Right hindlimb (tissue), 1 donor: Measurements from ENCODE around the gene C3.
"Not testable (repeated sequence)": the region's sequence is repeated elsewhere in the genome, so short reads cannot be mapped to it uniquely, and the experiment has no call there.

Experiments used
- DNase-seq: peaks from one replicate; pipeline ENCODE4 v3.0.0-alpha.2; 2018

C3 gene

DNA sequence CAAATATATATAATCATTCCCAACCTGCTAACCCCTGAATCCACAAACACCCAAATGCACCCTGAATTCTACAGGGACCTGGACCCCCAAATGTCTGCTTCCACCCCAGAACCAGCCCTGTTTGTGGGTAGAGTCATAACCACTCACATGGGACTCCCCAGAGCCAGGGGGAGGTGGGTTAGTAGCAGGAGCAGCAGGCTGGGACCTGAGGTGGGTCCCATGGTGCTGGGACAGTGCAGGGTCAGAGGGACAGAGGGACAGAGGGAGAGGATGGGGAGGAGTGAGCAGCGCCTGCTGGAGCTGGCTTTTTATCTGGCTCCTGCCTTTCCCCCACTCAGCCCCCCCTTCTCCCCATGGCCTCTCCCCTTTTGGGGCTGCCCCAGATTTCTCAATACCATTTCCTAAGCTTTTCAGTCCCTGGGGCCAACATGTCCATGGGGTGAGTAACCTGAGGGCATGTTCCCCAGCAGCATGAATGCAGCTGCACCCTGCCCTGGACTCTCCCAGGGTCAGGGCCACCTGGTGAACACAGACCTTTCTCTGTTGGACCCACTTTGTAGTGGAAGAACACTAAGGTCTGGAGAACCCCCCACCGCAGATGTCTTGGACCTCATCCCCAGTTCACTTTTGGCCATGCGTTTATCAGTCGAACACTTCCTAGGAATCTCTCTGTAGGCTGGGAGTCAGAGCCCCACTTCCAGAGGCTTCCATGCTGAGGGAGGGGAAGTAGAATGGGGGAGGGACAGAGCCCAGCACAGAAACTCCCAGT, at the start of gene C3:
Gene C3, minus strand, starts transcription at position 282 of the 769 bp plus-strand sequence. Its CDS starts 61 bp downstream, at position 221.
- DNase-seq, result no peak

DNA sequence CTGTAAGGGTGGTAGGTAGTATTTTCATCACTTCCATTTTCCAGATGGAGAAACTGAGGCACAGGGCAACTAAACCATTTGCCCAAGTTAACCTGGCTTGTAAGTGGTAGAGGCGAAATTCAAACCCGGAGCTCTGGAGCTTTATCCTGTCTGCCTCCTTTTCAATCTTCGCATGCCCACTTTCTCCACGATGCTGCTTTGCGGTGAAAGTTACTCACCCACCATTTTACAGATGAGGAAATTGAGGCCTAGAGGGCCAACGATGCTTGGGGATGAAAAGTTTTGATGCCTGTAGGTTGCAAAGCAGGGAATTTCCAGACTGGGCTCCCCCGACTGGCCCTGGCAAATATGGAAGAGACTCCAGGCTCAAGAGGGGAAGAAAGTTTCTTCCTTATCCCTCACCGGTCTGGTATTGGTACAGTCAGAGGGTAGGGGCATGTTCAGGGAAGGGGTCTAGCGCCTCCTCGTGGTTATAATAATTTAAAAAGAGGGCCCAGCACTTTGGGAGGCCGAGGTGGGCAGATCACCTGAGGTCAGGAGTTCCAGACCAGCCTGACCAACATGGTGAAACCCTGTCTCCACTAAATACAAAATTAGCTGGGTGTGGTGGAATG, 48.7 kb upstream of the C3 start:
- DNase-seq, result no peak

DNA sequence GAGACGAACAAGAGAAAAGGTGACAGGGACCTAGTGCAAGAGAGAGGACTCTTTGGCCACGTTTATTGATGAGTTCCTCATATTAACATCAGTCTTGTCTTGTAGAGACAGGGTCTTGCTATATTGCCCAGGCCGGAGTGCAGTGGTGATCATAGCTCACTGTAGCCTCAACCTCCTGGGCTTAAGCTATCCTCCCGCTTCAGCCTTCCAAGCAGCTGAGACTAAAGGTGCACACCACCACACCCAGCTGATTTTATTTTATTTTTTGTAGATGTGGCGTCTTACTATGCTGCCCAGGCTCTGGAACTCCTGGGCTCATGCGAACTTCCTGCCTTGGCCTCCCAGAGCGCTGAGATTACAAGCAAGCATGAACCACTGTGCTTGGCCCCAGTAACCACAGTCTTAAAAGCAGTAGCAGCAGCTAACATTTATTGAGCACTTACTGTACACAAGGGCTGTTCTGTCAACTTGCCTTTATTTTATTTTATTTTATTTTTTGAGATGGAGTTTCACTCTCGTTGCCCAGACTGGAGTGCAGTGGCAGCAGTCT, 47.9 kb upstream of the C3 start:
- DNase-seq, result no peak

DNA sequence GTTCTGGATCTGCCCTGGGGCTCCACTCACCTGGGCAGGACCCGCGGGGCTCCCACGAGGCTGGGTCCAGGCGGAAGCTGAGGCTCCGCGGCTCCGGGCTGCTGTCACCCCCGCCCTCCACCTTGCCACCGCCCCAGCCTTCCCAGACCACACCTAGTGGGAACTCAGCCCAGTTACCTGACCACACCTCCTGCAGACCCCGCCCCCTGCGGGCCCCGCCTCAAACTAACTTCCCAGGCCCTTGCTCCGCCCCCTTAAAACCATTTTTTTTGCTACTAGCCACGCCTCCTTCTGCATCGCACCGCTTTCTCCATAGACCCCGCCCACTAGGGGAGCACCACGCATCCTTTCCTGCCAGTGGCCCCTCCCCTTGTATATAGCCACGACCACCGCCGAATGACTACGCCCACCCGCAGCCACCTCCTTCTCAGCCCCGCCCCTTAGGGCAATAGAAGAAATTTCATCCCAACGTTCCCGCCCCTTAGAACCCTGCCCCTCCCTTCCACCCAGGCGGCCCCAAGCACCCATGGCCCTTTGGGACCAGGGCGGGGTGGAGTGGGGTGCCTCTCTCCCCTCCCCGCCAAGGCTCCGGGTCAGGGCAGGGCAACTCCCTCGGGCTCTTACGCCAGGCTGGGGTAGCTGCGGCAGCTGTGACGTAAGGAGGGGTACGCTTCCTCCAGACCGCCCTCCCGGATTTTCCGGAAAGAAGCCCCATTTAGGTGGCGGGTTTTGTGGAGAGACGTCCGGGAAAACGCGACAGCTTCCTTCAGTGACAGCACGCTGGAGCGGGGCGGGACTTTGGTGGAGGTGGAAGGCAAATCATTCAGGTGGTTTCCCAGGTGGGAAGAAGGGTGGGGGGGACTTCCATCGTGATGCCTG, 47.1 kb upstream of the C3 start, which contains the start of gene SH2D3A:
Gene SH2D3A, minus strand, starts transcription at position 79 of the 879 bp plus-strand sequence. CDS start 3,687 bp downstream, outside the sequence.
- DNase-seq, result peak; percentile 51

DNA sequence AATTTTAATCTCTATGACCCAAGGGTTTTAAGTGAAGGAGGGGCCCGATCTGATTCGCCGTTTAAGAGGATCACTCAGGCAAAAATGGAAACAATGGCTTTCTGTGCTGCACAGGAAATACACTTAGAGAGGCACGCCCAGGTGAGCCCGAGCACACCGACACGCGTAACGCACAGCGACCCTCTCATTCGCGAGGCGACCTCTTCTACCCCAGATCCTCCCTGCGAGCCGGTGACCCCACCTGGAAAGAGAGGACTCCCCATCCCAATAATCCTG, 46.6 kb upstream of the C3 start:
- DNase-seq, result no peak

DNA sequence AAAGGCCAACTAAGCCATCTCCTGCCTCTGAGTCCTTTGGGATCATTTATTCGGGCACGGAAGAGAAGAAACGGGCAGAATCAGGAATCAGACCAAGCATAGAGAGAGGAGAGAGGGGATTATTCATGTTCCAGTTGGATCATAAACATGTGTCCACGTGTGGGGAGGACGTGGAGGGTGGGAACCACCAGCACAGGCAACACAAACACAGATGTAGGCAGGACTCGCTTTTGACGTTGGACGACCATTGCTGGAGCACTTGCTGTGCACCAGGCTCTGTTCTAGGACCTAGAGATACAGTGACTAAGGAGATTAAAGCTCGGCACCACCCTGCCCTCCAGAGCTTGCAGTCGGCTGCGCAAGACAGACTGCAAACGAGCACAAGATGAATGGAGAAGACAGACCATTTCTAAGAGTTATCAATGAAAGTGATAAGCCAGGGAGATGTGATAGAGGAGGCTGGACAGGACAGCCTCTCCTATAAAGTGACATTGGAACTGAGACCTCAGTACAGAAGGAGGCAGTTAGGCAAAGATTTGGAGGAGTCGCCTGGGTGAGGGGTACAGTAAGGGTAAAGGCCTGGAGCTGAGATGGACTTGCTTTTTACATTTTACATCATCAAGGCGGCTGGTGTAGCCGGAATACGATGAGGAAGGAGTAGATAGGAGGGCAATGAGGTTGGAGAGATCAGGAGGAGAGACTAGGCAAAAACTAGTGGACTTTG, 46.1 kb upstream of the C3 start:
- no peak for DNase-seq

DNA sequence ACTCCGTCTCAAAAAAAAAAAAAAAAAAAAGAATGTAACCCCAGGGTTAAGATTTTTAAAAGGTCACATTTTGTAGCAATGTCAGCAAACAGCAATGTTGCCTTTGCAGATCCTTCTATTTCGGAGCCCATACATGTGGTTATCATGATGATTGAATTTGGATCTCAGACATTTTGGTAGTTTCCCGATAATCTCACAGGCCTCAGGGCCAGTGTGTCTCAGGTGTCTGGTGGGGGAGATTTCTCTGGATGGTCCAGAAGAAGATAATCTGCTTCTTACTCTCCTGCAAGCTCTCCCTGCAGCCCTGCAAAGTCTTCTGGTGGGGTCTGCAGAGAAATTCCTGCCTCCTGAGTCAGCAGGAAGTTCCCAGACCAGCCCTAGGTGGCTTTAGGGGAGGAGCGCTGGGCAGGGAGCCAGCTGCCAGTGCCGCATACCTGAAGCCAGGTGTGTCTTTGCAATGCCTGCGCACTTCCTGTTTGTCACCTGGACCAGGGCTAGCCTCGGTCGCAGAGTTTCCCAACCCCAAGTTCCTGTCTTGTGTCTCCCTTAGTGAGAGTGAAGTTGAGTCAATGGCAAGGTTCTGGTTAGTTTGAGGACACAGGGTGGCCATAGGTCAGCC, 45.4 kb upstream of the C3 start:
- no peak for DNase-seq

DNA sequence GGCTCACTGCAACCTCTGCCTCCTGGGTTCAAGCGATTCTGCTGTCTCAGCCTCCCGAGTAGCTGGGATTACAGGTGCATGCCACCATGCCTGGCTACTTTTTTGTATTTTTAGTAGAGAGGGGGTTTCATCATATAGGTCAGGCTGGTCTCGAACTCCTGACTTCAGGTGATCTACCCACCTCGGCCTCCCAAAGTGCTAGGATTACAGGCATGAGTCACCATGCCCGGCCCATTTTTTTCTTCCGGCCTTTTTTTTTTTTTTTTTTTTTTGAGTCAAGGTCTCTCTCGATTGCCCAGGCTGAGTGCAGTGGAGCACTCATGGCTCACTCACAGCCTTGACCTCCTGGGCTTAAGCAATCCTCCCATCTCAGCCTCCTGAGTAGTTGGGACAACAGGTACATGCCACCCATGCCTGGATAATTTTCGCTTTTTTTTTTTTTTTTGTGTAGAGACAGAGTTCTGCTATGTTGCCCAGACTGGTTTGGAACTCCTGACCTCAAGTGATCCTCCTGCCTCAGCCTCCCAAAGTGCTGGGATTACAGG, 41.9 kb upstream of the C3 start:
- not testable (repeated sequence) for DNase-seq

DNA sequence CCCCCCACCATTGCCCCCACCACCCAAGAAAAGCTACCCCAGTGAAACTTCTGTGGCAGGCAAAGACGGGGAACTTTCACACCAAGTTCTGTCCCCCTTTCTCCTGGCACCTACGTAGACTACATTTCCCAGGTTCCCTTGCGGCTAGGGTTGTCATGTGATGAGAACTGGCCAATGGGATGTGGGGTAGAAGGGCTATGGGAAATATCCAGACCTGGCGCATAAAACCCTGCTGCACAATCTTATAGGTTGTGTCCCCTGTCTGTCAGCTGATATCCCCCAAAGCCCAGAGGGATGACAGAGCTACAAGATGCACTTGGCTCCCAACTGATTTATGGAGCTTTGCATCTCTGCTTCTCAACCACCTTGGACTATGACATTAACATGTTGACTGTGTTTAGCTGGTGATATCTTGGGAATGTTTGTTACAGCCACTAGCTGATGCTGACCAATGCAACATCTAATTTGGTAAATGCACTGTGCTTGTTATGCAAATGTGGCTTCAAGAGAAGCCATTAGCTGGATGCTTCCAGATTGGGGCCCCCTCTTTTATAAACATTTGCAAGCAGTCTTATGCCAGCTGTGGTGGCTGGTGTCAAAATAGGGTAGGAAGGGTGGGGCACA, 40.7 kb upstream of the C3 start:
- DNase-seq, result no peak

DNA sequence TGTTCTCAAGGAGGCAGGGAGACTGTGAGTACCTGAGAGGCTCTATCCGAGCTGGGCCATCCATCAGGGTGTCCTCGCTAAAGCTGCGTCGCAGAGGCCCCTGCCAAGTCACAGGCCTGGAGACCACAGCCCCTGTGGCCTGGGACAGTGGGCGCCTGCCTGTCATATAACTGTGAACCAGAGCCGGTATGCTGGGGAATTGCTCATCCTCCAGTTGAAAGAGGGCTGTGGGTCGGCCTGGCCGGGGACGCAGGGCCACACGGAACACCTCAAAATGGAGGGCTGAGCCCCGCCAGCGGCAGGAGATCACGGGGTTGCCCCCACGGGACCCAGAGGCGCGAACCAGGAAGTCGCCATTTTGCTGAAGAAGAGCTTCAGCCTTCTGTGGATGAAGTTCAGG, 40.2 kb upstream of the C3 start:
- no peak for DNase-seq

DNA sequence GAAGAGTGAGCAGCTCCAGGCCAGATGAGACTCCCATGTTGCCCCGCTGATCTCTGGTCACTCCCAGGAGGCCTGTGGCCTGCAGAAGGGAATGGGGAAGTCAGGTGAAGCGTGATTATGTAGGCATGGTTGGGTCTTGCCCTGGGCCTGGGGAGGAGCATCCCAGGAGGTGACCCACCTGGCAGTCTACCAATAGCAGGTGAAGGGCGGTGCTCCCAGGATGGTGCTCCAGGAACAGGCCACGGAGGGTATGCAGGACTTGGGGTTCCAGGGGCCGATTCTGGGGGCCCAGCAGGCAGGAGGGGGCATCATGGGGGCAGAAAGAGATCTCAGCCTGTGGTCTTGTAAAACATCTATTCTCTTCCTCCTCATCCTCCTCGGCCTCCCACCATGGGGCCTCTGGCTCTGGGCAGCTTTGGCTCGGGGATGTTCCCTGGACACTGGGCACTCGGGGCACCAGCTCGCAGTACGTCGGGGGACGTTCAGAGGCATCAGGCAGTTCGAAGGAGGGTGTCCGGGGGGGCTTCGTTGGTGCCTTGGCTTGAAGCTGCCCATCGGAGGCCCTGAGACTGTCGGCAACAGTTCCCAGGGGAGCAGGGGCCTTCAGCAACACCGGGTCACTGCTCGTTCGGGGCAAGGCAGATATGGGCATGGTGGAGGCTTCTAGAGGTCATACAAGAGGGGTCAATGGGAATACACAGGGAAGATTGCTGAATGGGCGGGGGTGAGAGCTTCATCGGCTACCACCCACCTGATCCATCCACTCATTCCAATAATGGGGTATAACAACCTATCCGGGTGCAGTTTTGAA, 34.4 kb upstream of the C3 start:
- DNase-seq, result no peak

DNA sequence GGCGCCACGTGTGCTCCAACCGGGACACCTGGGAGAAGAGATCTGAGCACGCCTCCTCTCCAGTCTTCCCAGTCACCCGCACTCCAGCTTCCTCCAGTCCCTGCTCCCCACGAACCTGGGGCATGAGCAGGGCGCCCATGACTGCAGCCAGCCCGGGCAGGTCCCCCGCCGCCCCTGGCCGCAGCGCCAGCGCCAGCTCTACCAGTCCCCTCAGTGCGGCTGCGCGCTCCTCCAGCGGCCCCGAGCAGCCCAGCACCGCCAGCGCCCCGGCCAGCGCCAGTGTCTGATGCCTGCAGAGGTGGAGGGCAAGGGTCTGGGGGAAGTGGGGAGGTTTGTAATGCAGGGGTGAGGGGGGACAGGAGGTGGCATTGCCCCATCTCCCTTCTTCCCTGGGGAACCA, 33.7 kb upstream of the C3 start:
- DNase-seq, result no peak

DNA sequence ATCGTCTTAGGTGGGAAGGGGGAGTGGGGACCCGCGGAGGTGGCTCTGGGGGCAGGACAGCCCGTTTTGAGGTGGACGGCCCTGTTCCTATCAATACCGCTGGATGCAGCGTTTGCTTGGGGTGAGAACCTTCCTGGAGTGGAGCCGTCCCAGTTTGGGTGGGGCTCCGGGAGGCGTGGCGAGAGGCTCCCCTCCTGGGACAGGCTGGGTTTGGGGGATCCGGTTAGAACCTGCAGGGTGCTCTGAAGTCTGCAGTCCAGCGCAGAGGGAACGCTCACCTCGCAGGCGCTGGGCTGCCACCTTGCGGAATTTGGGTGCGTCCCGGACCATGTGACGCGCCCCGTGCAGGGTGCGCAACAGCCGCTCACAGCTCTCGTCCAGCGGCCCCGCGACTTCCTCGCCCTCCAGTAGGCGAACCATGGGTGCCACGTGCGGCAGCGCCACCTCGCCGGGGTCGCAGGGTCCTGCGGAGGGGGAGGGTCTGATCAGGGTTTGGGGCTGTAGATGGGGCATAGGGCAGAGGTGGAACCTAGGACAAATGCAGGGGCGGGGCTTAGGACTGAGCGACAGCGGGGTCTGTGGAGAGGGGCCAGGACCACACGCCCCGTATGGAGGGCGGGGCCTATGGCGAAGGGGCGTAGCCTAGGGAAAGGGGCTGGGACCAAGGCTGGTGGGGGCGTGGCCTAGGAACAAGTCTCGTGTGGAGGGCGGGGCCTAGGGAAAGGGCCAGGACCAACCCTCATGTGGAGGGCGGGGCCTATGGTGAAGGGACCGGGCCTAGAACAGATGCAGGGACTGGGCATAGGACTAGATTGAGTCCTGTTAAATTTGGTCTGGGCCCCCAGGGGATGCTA, 33.0 kb upstream of the C3 start:
- DNase-seq, result peak; percentile 65

DNA sequence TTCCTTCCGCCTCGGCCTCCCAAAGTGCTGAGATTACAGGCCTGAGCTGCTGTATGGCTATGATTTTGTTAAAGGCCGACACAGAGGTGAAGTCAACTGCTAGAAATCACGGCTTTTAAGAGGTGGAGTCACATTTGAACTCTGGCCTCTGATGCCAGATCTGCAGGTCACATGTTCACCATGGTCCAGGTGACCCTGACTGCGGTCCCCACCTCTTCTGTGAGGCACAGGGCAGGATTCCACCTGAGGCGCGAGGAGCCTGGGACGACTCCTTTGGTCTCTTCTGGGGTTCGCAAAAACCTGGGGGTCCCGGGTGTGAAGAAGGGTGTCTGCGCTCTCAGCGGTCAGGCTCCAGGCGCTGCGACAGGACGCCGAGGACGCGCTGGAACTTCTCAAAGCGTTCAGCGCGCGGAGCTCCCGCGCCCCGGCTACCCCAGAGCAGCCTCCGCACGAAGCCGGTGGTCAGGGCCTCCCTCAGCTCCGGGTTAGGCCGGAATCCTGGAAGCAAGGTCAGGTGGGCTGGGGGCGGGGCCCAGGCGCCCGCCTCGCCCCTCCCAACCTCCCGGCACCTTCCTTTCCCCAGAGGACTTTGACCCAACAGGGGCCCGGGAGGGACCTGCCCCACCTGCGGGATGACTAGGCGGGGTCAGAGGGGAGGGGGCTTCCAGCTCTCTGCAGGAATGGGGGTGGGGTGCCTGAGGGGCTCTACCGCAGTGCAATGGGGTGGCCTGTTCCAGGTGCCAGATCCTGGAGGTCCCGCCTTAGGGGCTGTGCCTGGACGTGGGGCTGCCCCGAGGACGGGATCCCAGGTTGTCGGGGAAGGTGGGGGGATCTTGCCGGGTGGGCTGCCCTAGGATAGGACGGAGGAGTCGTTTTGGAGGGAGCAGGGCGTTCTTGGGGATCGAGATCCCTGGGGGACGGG, 32.1 kb upstream of the C3 start:
- no peak for DNase-seq

DNA sequence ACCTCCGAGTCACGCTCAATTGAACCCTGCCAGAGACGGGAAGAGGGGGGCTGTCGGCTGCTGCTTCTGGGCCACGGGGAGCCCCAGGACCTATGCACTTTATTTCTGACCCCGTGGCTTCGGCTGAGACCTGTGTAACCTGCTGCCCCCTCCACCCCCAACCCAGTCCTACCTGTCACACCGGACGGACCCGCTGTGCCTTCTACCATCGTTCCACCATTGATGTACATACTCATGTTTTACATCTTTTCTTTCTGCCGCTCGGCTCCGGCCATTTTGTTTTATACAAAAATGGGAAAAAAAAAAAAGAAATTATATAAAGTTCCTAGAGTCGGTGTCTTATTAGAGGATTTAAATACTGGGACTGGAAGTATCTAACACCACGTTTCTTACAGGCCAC, 30.7 kb upstream of the C3 start:
- no peak for DNase-seq

DNA sequence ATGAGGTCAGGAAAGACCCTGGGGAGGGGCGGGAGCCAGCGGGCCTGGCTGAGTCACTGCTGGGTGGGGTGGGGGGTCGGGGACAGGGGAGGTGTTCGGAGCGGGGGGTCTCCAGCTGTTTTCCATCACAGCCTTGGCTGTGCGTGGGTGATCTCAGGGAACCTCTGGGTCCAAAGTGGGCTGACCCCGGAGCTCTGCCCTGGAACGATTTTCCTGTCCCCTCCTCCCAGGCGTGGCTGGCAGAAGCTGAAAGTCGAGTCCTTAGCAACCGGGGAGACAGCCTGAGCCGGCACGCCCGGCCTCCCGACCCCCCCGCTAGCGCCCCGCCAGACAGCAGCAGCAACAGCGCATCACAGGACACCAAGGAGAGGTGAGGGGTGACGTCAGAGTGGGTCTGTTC, 29.6 kb upstream of the C3 start:
- DNase-seq, result peak; percentile 72

DNA sequence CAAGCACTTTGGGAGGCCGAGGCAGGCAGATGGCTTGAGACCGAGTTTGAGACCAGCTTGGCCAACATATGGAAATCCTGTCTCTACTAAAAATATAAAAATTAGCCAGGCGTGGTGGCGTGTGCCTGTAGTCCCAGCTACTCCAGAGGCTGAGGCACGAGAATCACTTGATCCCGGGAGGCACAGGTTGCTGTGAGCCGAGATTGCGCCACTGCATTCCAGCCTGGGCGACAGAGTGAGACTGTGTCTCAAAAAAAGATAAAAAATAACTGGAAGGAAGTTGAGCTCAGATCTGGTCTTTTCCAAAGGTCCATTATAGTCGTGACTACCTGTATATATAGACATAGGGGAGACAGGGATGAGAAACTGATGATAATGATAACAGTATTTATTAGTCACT, 28.1 kb upstream of the C3 start:
- not testable (repeated sequence) for DNase-seq

DNA sequence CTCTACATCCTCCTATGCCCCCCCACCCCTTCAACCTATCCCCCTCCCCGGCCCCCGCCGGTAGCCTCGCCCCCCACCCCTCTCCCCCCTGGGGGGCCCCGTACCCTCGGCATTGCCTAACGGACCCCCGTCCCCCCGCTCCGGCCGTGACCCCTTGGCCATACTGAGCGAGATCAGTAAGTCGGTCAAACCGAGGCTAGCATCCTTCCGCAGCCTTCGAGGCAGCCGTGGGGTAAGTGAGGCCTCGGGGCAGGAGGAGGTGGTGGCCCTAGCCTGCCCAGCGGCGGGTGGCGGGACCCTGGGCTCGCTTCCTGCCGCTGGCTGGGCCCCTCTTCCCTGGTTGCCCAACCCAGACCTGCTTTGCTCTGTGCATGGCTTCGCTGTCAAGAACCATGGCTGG, 25.5 kb upstream of the C3 start:
- DNase-seq, result no peak
